ENCODE data around the gene TNS3. TPM values are rescaled to one million over a fixed set of nuclear protein-coding genes. Genes with fewer than 3 reads are reported as not detected.

TNS3 gene
- total RNA-seq, 5 donors from 2014 or later (not counting 1 experiment from before 2014, with no cell fraction given), result 0.58 to 3.7 (median 2.0) TPM

DNA sequence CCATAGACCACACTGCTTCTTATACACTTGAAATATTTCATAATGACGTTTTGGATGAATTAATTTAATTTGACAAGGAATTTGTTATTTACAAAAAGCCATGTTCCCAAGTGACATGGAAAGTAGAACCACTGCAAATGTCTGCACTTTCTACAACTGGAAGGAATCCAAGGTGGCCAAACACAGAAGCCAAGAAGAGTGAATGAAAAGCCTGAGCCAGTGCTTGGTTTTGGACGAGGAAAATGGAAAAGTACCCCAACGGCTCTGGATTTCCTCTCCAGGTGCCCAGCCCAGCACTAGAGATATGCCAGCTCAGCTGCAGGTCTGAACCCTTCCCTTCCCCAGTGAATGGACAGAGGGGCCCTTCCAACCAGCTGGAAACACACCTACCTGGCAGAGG lies 279.4 kb downstream of the TNS3 start:
- H3K4me1 ChIP-seq (ENCODE audit: control insufficient read depth in 1 of 2, extremely low read depth in 1 of 2, insufficient read depth in 2 of 2, low read length in 2 of 2), result no peaks in the 10 kb centered on the region
- DNase-seq (no peak), ATAC-seq (replicated peaks in 1 of 4) (no peak)
- ChIA-PET CTCF (no interaction called here), POLR2A (no interaction called here)
- no peaks in the 10 kb centered on the region for H3K36me3 ChIP-seq (ENCODE audit: control insufficient read depth in 2 of 2, extremely low read depth in 1 of 2, insufficient read depth in 1 of 2, low read length in 1 of 2)
- H3K27me3 ChIP-seq (replicated peaks in 1 of 2; ENCODE audit: control insufficient read depth in 2 of 2, extremely low read depth in 1 of 2, insufficient read depth in 2 of 2, low read length in 1 of 2), result no peaks in the 10 kb centered on the region
- 80% methylated on average over 1 of the region's 3 CpGs for WGBS (ENCODE audit: insufficient coverage)
- Mint-ChIP-seq H3K4me1 (no peaks in the 10 kb centered on the region), H3K4me3 (no peak overlapping the region), H3K36me3 (no peaks in the 10 kb centered on the region), H3K27ac (no peak overlapping the region), H3K27me3 (peaks cover 0 to 3% of the 10 kb centered on the region in 2 donors), H3K9me3 (no peaks in the 10 kb centered on the region)
- H3K4me3 ChIP-seq (ENCODE audit: control insufficient read depth in 1 of 2, extremely low read depth in 1 of 2, low read length in 1 of 2), result no peak overlapping the region
- no peak overlapping the region for H3K27ac ChIP-seq (ENCODE audit: low read length)
- H3K9me3 ChIP-seq, result no peaks in the 10 kb centered on the region

DNA sequence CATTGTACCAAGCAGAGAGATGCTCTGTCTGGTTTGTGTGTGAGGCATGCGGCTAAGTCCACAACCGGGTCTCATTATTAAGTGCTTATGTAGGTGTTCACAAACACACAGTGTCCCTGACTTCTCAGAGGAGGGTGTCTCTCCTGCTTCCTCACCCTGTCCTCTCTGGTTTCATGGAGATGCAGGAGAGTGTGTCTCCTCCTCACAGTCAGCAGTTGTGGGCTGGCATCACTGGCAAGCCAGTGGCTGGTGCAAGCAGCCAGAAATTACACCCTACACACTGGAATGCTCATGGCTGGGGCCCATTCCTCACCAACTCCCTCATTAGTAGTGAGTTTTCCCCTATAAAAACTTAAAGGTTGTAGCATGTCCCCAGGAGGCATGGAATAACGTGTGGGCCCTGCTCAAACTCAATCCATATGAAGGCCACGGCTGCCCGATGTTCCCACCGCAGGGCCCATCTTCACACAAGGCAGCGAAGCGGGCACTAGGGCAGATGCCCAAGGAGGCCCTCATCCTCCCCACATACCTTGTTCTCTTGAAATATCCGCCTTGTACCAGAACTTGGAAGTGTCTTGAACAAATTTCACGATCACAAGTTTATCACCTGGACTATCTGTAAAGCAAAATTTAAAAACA lies 280.1 kb downstream of the TNS3 start:
- DNase-seq (no peak), ATAC-seq (replicated peaks in 1 of 4) (no peak)
- Histone ChIP-seq H3K4me3 (ENCODE audit: control insufficient read depth in 1 of 2, extremely low read depth in 1 of 2, low read length in 1 of 2) (no peak overlapping the region), H3K27me3 (replicated peaks in 1 of 2; ENCODE audit: control insufficient read depth in 2 of 2, extremely low read depth in 1 of 2, insufficient read depth in 2 of 2, low read length in 1 of 2) (no peaks in the 10 kb centered on the region), H3K27ac (ENCODE audit: low read length) (no peak overlapping the region), H3K36me3 (ENCODE audit: control insufficient read depth in 2 of 2, extremely low read depth in 1 of 2, insufficient read depth in 1 of 2, low read length in 1 of 2) (no peaks in the 10 kb centered on the region), H3K4me1 (ENCODE audit: control insufficient read depth in 1 of 2, extremely low read depth in 1 of 2, insufficient read depth in 2 of 2, low read length in 2 of 2) (no peaks in the 10 kb centered on the region), H3K9me3 (no peaks in the 10 kb centered on the region)
- Mint-ChIP-seq H3K4me3 (no peak overlapping the region), H3K4me1 (no peaks in the 10 kb centered on the region), H3K27me3 (peaks cover 0 to 3% of the 10 kb centered on the region in 2 donors), H3K9me3 (no peaks in the 10 kb centered on the region), H3K27ac (no peak overlapping the region), H3K36me3 (no peaks in the 10 kb centered on the region)
- WGBS (ENCODE audit: insufficient coverage), result 94% methylated on average over 8 of the region's 10 CpGs
- POLR2A ChIA-PET, result no interaction called here
- CTCF ChIA-PET, result no interaction called here

DNA sequence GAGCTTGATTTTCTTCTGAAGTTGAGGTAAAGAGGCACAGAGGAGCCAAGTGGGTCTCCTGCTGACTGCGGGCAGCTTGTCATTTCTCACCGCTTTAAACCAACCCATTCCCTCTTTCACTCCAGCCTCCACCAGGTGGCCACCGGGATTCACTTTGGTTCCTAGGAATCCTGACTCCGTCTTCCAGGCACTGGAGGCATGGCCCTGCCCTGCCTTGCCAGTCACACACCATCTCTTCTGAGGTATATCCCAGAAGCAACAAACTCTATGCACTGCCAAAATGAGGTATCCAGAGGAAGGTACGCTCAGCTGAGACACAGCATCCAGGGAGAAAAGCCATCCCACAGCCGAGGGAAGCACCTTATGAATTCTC lies 280.8 kb downstream of the TNS3 start:
- DNase-seq (no peak), ATAC-seq (replicated peaks in 1 of 4) (no peak)
- ChIA-PET CTCF (no interaction called here), POLR2A (no interaction called here)
- Mint-ChIP-seq H3K27ac (no peak overlapping the region), H3K4me3 (no peak overlapping the region), H3K4me1 (no peaks in the 10 kb centered on the region), H3K27me3 (peaks cover 0 to 3% of the 10 kb centered on the region in 2 donors), H3K36me3 (no peaks in the 10 kb centered on the region), H3K9me3 (no peaks in the 10 kb centered on the region)
- Histone ChIP-seq H3K4me3 (ENCODE audit: control insufficient read depth in 1 of 2, extremely low read depth in 1 of 2, low read length in 1 of 2) (no peak overlapping the region), H3K9me3 (no peaks in the 10 kb centered on the region), H3K36me3 (ENCODE audit: control insufficient read depth in 2 of 2, extremely low read depth in 1 of 2, insufficient read depth in 1 of 2, low read length in 1 of 2) (no peaks in the 10 kb centered on the region), H3K4me1 (ENCODE audit: control insufficient read depth in 1 of 2, extremely low read depth in 1 of 2, insufficient read depth in 2 of 2, low read length in 2 of 2) (no peaks in the 10 kb centered on the region), H3K27me3 (replicated peaks in 1 of 2; ENCODE audit: control insufficient read depth in 2 of 2, extremely low read depth in 1 of 2, insufficient read depth in 2 of 2, low read length in 1 of 2) (no peaks in the 10 kb centered on the region), H3K27ac (ENCODE audit: low read length) (no peak overlapping the region)
- 86% methylated on average over 5 of the region's 6 CpGs for WGBS (ENCODE audit: insufficient coverage)

GRCh38 chr7:47300472-47301104 lies 281.3 kb downstream of the TNS3 start:
- H3K4me1 Mint-ChIP-seq, result no peaks in the 10 kb centered on the region
- H3K27me3 Mint-ChIP-seq, result peaks cover 0 to 3% of the 10 kb centered on the region in 2 donors
- H3K36me3 ChIP-seq (ENCODE audit: control insufficient read depth in 2 of 2, extremely low read depth in 1 of 2, insufficient read depth in 1 of 2, low read length in 1 of 2), result no peaks in the 10 kb centered on the region

GRCh38 chr7:47299496-47299895 lies 282.4 kb downstream of the TNS3 start:
- Mint-ChIP-seq H3K27ac (no peak overlapping the region), H3K9me3 (no peaks in the 10 kb centered on the region), H3K27me3 (peaks cover 3% of the 10 kb centered on the region in 2 donors), H3K36me3 (no peaks in the 10 kb centered on the region), H3K4me1 (no peaks in the 10 kb centered on the region), H3K4me3 (no peak overlapping the region)
- ATAC-seq (replicated peaks in 1 of 4) (no peak), DNase-seq (no peak)
- Histone ChIP-seq H3K36me3 (ENCODE audit: control insufficient read depth in 2 of 2, extremely low read depth in 1 of 2, insufficient read depth in 1 of 2, low read length in 1 of 2) (no peaks in the 10 kb centered on the region), H3K27me3 (replicated peaks in 1 of 2; ENCODE audit: control insufficient read depth in 2 of 2, extremely low read depth in 1 of 2, insufficient read depth in 2 of 2, low read length in 1 of 2) (no peaks in the 10 kb centered on the region), H3K27ac (ENCODE audit: low read length) (no peak overlapping the region), H3K4me3 (ENCODE audit: control insufficient read depth in 1 of 2, extremely low read depth in 1 of 2, low read length in 1 of 2) (no peak overlapping the region), H3K9me3 (no peaks in the 10 kb centered on the region), H3K4me1 (ENCODE audit: control insufficient read depth in 1 of 2, extremely low read depth in 1 of 2, insufficient read depth in 2 of 2, low read length in 2 of 2) (no peaks in the 10 kb centered on the region)
- ChIA-PET CTCF (no interaction called here), POLR2A (no interaction called here)
- WGBS (ENCODE audit: insufficient coverage), result 79% methylated on average over 6 of the region's 8 CpGs

More at GRCh38 chr7:47300472-47301104, 281.3 kb downstream of the TNS3 start:
- Mint-ChIP-seq H3K9me3 (no peaks in the 10 kb centered on the region), H3K27ac (no peak overlapping the region), H3K4me3 (no peak overlapping the region), H3K36me3 (no peaks in the 10 kb centered on the region)
- no peak overlapping the region for H3K27ac ChIP-seq (ENCODE audit: low read length)
- DNase-seq, result no peak
- H3K27me3 ChIP-seq (replicated peaks in 1 of 2; ENCODE audit: control insufficient read depth in 2 of 2, extremely low read depth in 1 of 2, insufficient read depth in 2 of 2, low read length in 1 of 2), result no peaks in the 10 kb centered on the region
- ChIA-PET CTCF (no interaction called here), POLR2A (no interaction called here)
- no peak overlapping the region for H3K4me3 ChIP-seq (ENCODE audit: control insufficient read depth in 1 of 2, extremely low read depth in 1 of 2, low read length in 1 of 2)
- no peaks in the 10 kb centered on the region for H3K4me1 ChIP-seq (ENCODE audit: control insufficient read depth in 1 of 2, extremely low read depth in 1 of 2, insufficient read depth in 2 of 2, low read length in 2 of 2)
- H3K9me3 ChIP-seq, result no peaks in the 10 kb centered on the region
- 92% methylated on average over 11 of the region's 11 CpGs for WGBS (ENCODE audit: insufficient coverage)
- no peak for ATAC-seq (replicated peaks in 1 of 4)

GRCh38 chr7:47298636-47299035 lies 283.3 kb downstream of the TNS3 start:
- no peak overlapping the region for H3K27ac Mint-ChIP-seq
- Histone ChIP-seq H3K4me3 (ENCODE audit: control insufficient read depth in 1 of 2, extremely low read depth in 1 of 2, low read length in 1 of 2) (no peak overlapping the region), H3K36me3 (ENCODE audit: control insufficient read depth in 2 of 2, extremely low read depth in 1 of 2, insufficient read depth in 1 of 2, low read length in 1 of 2) (no peaks in the 10 kb centered on the region), H3K27me3 (replicated peaks in 1 of 2; ENCODE audit: control insufficient read depth in 2 of 2, extremely low read depth in 1 of 2, insufficient read depth in 2 of 2, low read length in 1 of 2) (no peaks in the 10 kb centered on the region), H3K4me1 (ENCODE audit: control insufficient read depth in 1 of 2, extremely low read depth in 1 of 2, insufficient read depth in 2 of 2, low read length in 2 of 2) (no peaks in the 10 kb centered on the region), H3K27ac (ENCODE audit: low read length) (no peak overlapping the region), H3K9me3 (no peaks in the 10 kb centered on the region)
- no peak overlapping the region for H3K4me3 Mint-ChIP-seq
- no peaks in the 10 kb centered on the region for H3K4me1 Mint-ChIP-seq
- ATAC-seq (replicated peaks in 1 of 4) (no peak), DNase-seq (no peak)
- WGBS (ENCODE audit: insufficient coverage), result 94% methylated on average over 12 of the region's 12 CpGs
- CTCF ChIA-PET, result no interaction called here
- H3K9me3 Mint-ChIP-seq, result no peaks in the 10 kb centered on the region
- H3K27me3 Mint-ChIP-seq, result peaks cover 3% of the 10 kb centered on the region in 2 donors
- no peaks in the 10 kb centered on the region for H3K36me3 Mint-ChIP-seq
- POLR2A ChIA-PET, result no interaction called here
